ENCODE results near the gene TULP1.
A peak's percentile ranks its signal among the peaks of the same experiment; 100 is the strongest.

The TULP1 gene

DNA sequence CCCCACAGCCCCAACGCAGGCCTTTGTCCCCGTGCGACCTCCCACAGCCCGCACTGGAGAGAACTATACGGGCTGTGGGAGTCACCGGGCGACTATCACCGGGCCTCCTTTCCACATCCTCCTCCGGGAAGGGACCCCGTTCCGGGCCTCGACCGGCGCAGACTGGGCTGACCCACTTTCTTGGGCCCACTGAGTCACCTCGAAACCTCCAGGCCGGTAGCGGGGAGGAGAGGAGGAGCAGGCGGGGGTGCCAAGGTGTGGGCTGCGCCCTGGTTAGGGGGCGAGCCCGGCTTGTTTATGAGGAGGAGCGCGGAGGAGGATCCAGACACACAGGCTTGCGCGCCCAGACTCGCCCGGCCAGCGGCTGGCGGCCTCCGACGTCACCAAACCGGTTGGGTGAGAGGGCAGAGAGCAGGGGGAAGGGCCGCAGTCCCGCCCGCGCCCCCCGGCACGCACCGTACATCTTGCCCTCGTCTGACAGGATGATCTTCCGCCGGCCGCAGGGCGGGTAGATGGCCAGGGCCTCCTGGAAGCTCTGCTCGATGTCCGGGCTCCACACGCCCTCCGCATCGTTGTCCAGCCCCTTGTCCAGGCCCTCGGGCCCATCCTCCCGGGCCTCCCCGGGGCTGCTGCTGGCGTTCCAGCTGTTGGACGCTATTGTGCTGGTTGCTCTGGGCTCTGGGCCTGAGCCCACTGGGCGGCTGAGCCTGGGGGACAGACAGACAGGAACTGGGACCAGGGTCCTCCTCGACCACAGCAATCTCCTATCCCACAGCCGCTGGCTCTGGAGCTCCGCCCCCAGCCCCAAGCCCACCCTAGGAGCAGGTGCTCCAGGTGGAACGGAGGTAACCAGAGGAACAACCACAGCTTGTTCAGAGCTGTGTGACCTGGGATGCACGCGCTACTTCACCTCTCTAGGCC, 26.4 kb downstream of the TULP1 start:
- Histone ChIP-seq H2BK120ac (ENCODE audit: insufficient read depth, low read length, poor library complexity) (peak overlapping the region; percentile 93), H3K27me3 (ENCODE audit: insufficient read depth, low read length) (no peaks in the 10 kb centered on the region), H2AFZ (ENCODE audit: insufficient read depth, low read length, poor library complexity) (peak overlapping the region; percentile 58), H3K27ac (ENCODE audit: low read depth, low read length) (peak overlapping the region; percentile 100), H3K9me3 (ENCODE audit: insufficient read depth, low read depth, low read length) (no peaks in the 10 kb centered on the region), H3K36me3 (ENCODE audit: control insufficient read depth in 1 of 2, insufficient read depth in 2 of 2, low read length in 2 of 2) (peaks cover 33 to 38% of the 10 kb centered on the region in 2 experiments), H3K23ac (ENCODE audit: low read length) (peak overlapping the region; percentile 44), H3K4me1 (ENCODE audit: control insufficient read depth in 1 of 2, insufficient read depth in 2 of 2, low read length in 2 of 2) (peaks cover 52 to 59% of the 10 kb centered on the region in 2 experiments), H3K4me2 (ENCODE audit: low read length) (peak overlapping the region; percentile 53), H4K12ac (ENCODE audit: low read depth, low read length) (peak overlapping the region; percentile 80), H4K8ac (ENCODE audit: low read depth, low read length) (peak overlapping the region; percentile 80), H2AK5ac (ENCODE audit: low read length) (peak overlapping the region; percentile 98), H3K4ac (ENCODE audit: low read depth, low read length) (peak overlapping the region; percentile 82), H2BK12ac (ENCODE audit: low read length) (peak overlapping the region; percentile 63), H3K4me3 (ENCODE audit: low read depth, low read length) (no peak overlapping the region), H3K14ac (ENCODE audit: low read length) (peak overlapping the region; percentile 97), H3K79me1 (ENCODE audit: low read length) (peaks cover 57% of the 10 kb centered on the region), H3K9ac (ENCODE audit: low read length) (peak overlapping the region; percentile 81), H3K18ac (ENCODE audit: low read length) (peak overlapping the region; percentile 92), H2BK5ac (ENCODE audit: low read depth, low read length, poor library complexity) (peak overlapping the region; percentile 98), H3K79me2 (ENCODE audit: control insufficient read depth, insufficient read depth, low read length, poor library complexity) (peaks cover 46% of the 10 kb centered on the region), H4K91ac (ENCODE audit: low read depth, low read length) (peak overlapping the region; percentile 98)
- WGBS (ENCODE audit: extremely low coverage, insufficient coverage, insufficient read length), result no CpG with 5 or more reads among the region's 61 CpGs
- peak; percentile 96 to 97 for DNase-seq

- Histone ChIP-seq H3K14ac (ENCODE audit: low read length) (peak overlapping the region; percentile 97), H3K27ac (ENCODE audit: low read depth, low read length) (peak overlapping the region; percentile 100), H3K79me2 (ENCODE audit: control insufficient read depth, insufficient read depth, low read length, poor library complexity) (peaks cover 40% of the 10 kb centered on the region), H3K9me3 (ENCODE audit: insufficient read depth, low read depth, low read length) (no peaks in the 10 kb centered on the region), H3K4me2 (ENCODE audit: low read length) (peak overlapping the region; percentile 53), H4K12ac (ENCODE audit: low read depth, low read length) (peak overlapping the region; percentile 80), H3K4me3 (ENCODE audit: low read depth, low read length) (no peak overlapping the region), H4K91ac (ENCODE audit: low read depth, low read length) (peak overlapping the region; percentile 98), H3K79me1 (ENCODE audit: low read length) (peaks cover 48% of the 10 kb centered on the region), H2AK5ac (ENCODE audit: low read length) (peak overlapping the region; percentile 98), H2AFZ (ENCODE audit: insufficient read depth, low read length, poor library complexity) (peak overlapping the region; percentile 58), H3K36me3 (ENCODE audit: control insufficient read depth in 1 of 2, insufficient read depth in 2 of 2, low read length in 2 of 2) (peaks cover 41 to 46% of the 10 kb centered on the region in 2 experiments), H4K8ac (ENCODE audit: low read depth, low read length) (peak overlapping the region; percentile 80), H2BK5ac (ENCODE audit: low read depth, low read length, poor library complexity) (peak overlapping the region; percentile 98), H3K4ac (ENCODE audit: low read depth, low read length) (peak overlapping the region; percentile 82), H3K27me3 (ENCODE audit: insufficient read depth, low read length) (no peaks in the 10 kb centered on the region), H3K9ac (ENCODE audit: low read length) (peak overlapping the region; percentile 81), H3K23ac (ENCODE audit: low read length) (peak overlapping the region; percentile 44), H3K18ac (ENCODE audit: low read length) (peak overlapping the region; percentile 92), H3K4me1 (ENCODE audit: control insufficient read depth in 1 of 2, insufficient read depth in 2 of 2, low read length in 2 of 2) (peaks cover 45 to 51% of the 10 kb centered on the region in 2 experiments), H2BK12ac (ENCODE audit: low read length) (peak overlapping the region; percentile 85), H2BK120ac (ENCODE audit: insufficient read depth, low read length, poor library complexity) (peak overlapping the region; percentile 93)
- no CpG with 5 or more reads among the region's 11 CpGs for WGBS (ENCODE audit: extremely low coverage, insufficient coverage, insufficient read length)
- peak; percentile 48 to 67 for DNase-seq
Measured at GRCh38 chr6:35485402-35485877, 27.3 kb downstream of the TULP1 start.

DNA sequence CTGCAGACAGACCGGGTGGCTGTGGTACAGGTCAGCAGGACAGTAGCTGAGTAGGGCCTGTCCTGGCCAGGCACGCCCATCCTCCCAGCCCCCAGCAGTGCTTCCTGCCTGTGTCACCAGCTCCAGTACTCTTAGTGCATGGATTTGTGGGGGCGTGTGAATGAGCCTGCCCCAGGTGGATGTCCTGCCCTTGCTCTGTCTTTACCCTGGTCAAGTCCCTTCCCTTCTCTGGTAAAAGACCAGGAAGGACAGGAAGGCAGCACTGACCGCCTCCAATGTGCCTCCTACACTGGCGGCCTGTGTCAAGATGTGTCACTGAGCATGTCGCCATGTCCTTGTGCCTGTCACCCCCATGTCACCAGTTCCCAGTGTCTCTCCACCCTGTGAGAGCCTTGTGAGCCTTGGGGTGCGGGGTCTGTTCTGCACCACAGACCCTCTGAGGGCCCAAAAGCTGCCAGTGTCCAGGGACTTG, 27.7 kb downstream of the TULP1 start:
- peak overlapping the region; percentile 92 for H3K18ac ChIP-seq (ENCODE audit: low read length)
- no peak overlapping the region for H3K4me3 ChIP-seq (ENCODE audit: low read depth, low read length)
- peaks cover 43 to 48% of the 10 kb centered on the region in 2 experiments for H3K4me1 ChIP-seq (ENCODE audit: control insufficient read depth in 1 of 2, insufficient read depth in 2 of 2, low read length in 2 of 2)
- no CpG with 5 or more reads among the region's 7 CpGs for WGBS (ENCODE audit: extremely low coverage, insufficient coverage, insufficient read length)
- peak in 1 of 2 donors; percentile 28 for DNase-seq
- peak overlapping the region; percentile 80 for H4K8ac ChIP-seq (ENCODE audit: low read depth, low read length)
- H3K4ac ChIP-seq (ENCODE audit: low read depth, low read length), result peak overlapping the region; percentile 82
- H4K91ac ChIP-seq (ENCODE audit: low read depth, low read length), result peak overlapping the region; percentile 98
- peak overlapping the region; percentile 53 for H3K4me2 ChIP-seq (ENCODE audit: low read length)
- peak overlapping the region; percentile 97 for H3K14ac ChIP-seq (ENCODE audit: low read length)
- H3K79me1 ChIP-seq (ENCODE audit: low read length), result peaks cover 45% of the 10 kb centered on the region
- H3K9me3 ChIP-seq (ENCODE audit: insufficient read depth, low read depth, low read length), result no peaks in the 10 kb centered on the region
- H3K27me3 ChIP-seq (ENCODE audit: insufficient read depth, low read length), result no peaks in the 10 kb centered on the region
- peak overlapping the region; percentile 68 for H4K12ac ChIP-seq (ENCODE audit: low read depth, low read length)
- peak overlapping the region; percentile 98 for H2BK5ac ChIP-seq (ENCODE audit: low read depth, low read length, poor library complexity)
- peak overlapping the region; percentile 38 for H3K9ac ChIP-seq (ENCODE audit: low read length)
- peak overlapping the region; percentile 85 for H2BK12ac ChIP-seq (ENCODE audit: low read length)
- H2AFZ ChIP-seq (ENCODE audit: insufficient read depth, low read length, poor library complexity), result peak overlapping the region; percentile 55
- H3K27ac ChIP-seq (ENCODE audit: low read depth, low read length), result peak overlapping the region; percentile 100
- peak overlapping the region; percentile 93 for H2BK120ac ChIP-seq (ENCODE audit: insufficient read depth, low read length, poor library complexity)
- H2AK5ac ChIP-seq (ENCODE audit: low read length), result peak overlapping the region; percentile 98
- no peak overlapping the region for H3K23ac ChIP-seq (ENCODE audit: low read length)
- H3K79me2 ChIP-seq (ENCODE audit: control insufficient read depth, insufficient read depth, low read length, poor library complexity), result peaks cover 38% of the 10 kb centered on the region
- peaks cover 46 to 51% of the 10 kb centered on the region in 2 experiments for H3K36me3 ChIP-seq (ENCODE audit: control insufficient read depth in 1 of 2, insufficient read depth in 2 of 2, low read length in 2 of 2)

- H3K4me3 ChIP-seq (ENCODE audit: low read depth, low read length), result no peak overlapping the region
- peak overlapping the region; percentile 92 for H3K18ac ChIP-seq (ENCODE audit: low read length)
- peaks cover 39% of the 10 kb centered on the region for H3K79me1 ChIP-seq (ENCODE audit: low read length)
- no peak overlapping the region for H3K9ac ChIP-seq (ENCODE audit: low read length)
- H4K12ac ChIP-seq (ENCODE audit: low read depth, low read length), result no peak overlapping the region
- H2AK5ac ChIP-seq (ENCODE audit: low read length), result peak overlapping the region; percentile 51
- no peak overlapping the region for H3K23ac ChIP-seq (ENCODE audit: low read length)
- H3K4ac ChIP-seq (ENCODE audit: low read depth, low read length), result peak overlapping the region; percentile 82
- H3K36me3 ChIP-seq (ENCODE audit: control insufficient read depth in 1 of 2, insufficient read depth in 2 of 2, low read length in 2 of 2), result peaks cover 54 to 60% of the 10 kb centered on the region in 2 experiments
- H4K91ac ChIP-seq (ENCODE audit: low read depth, low read length), result peak overlapping the region; percentile 98
- no peaks in the 10 kb centered on the region for H3K9me3 ChIP-seq (ENCODE audit: insufficient read depth, low read depth, low read length)
- peak overlapping the region; percentile 37 for H3K14ac ChIP-seq (ENCODE audit: low read length)
- no peak for DNase-seq
- peak overlapping the region; percentile 73 for H2BK5ac ChIP-seq (ENCODE audit: low read depth, low read length, poor library complexity)
- H3K27me3 ChIP-seq (ENCODE audit: insufficient read depth, low read length), result no peaks in the 10 kb centered on the region
- no CpG with 5 or more reads among the region's 13 CpGs for WGBS (ENCODE audit: extremely low coverage, insufficient coverage, insufficient read length)
- H2BK12ac ChIP-seq (ENCODE audit: low read length), result peak overlapping the region; percentile 15
- H3K4me1 ChIP-seq (ENCODE audit: control insufficient read depth in 1 of 2, insufficient read depth in 2 of 2, low read length in 2 of 2), result peaks cover 38 to 42% of the 10 kb centered on the region in 2 experiments
- peak overlapping the region; percentile 5 for H3K27ac ChIP-seq (ENCODE audit: low read depth, low read length)
- peaks cover 32% of the 10 kb centered on the region for H3K79me2 ChIP-seq (ENCODE audit: control insufficient read depth, insufficient read depth, low read length, poor library complexity)
- H2BK120ac ChIP-seq (ENCODE audit: insufficient read depth, low read length, poor library complexity), result peak overlapping the region; percentile 93
- no peak overlapping the region for H2AFZ ChIP-seq (ENCODE audit: insufficient read depth, low read length, poor library complexity)
- H4K8ac ChIP-seq (ENCODE audit: low read depth, low read length), result peak overlapping the region; percentile 62
- H3K4me2 ChIP-seq (ENCODE audit: low read length), result no peak overlapping the region
Measured at GRCh38 chr6:35483893-35484645, 28.6 kb downstream of the TULP1 start.
